Keratinocyte (primary cell): Measurements from ENCODE around the gene PDS5B.

Experiments
- EZH2 ChIP-seq: IDR thresholded peaks from one replicate; pipeline ENCODE4 v1.6.1; 2012; ENCODE audit warnings: inconsistent platforms, mild to moderate bottlenecking, low read length, moderate library complexity
- TF ChIP-seq, protein P1 (sequence below), 3 experiments: IDR thresholded peaks in 1 of 3; conservative IDR thresholded peaks in 1 of 3; optimal IDR thresholded peaks in 1 of 3; 2 replicates in 2 of 3; 3 replicates in 1 of 3; pipeline versions ENCODE3 to v1.5.1; 2011; ENCODE audit warnings: low read length in 3 of 3, mild to moderate bottlenecking in 3 of 3, moderate library complexity in 2 of 3, control low read depth in 1 of 3, inconsistent platforms in 1 of 3; ENCODE audit not compliant: insufficient read depth in 2 of 3; ENCODE audit errors: extremely low read depth in 1 of 3

- TF ChIP-seq, protein P1, sequence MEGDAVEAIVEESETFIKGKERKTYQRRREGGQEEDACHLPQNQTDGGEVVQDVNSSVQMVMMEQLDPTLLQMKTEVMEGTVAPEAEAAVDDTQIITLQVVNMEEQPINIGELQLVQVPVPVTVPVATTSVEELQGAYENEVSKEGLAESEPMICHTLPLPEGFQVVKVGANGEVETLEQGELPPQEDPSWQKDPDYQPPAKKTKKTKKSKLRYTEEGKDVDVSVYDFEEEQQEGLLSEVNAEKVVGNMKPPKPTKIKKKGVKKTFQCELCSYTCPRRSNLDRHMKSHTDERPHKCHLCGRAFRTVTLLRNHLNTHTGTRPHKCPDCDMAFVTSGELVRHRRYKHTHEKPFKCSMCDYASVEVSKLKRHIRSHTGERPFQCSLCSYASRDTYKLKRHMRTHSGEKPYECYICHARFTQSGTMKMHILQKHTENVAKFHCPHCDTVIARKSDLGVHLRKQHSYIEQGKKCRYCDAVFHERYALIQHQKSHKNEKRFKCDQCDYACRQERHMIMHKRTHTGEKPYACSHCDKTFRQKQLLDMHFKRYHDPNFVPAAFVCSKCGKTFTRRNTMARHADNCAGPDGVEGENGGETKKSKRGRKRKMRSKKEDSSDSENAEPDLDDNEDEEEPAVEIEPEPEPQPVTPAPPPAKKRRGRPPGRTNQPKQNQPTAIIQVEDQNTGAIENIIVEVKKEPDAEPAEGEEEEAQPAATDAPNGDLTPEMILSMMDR (optimal IDR thresholded peaks at IDR 0.05 in 1 of 3, IDR thresholded peaks at IDR 0.05 in 1 of 3, conservative IDR thresholded peaks at IDR 0.05 in 1 of 3; ENCODE audit: extremely low read depth in 1 of 3, insufficient read depth in 2 of 3, low read length in 3 of 3): no peak
- TF ChIP-seq EZH2: no peak
Observed at GRCh38 chr13:32822771-32823170, 236.5 kb downstream of the PDS5B start.
